Neural progenitor cell (in vitro differentiated cells): ENCODE measurements around the gene KCNK17.

ENCODE experiments used
- CTCF ChIP-seq: fragments of 200-600 bp; sonication (generic); IDR thresholded peaks from 2 replicates; pipeline ENCODE4 v1.5.1; 2017; ENCODE audit warnings: antibody characterized with exemption, mild to moderate bottlenecking
- EZH2phosphoT487 ChIP-seq: fragments of 200-600 bp; sonication (generic); IDR thresholded peaks from 2 replicates; pipeline ENCODE4 v1.6.1; 2017; ENCODE audit warnings: antibody characterized with exemption

GRCh38 chr6:39292637-39293036, 21.6 kb downstream of the KCNK17 start:
- TF ChIP-seq CTCF (no peak), EZH2phosphoT487 (no peak)
